NCI-H1694 (cell line): ENCODE measurements around the gene BCS1L.

ENCODE experiments used
- DNase-seq: peaks from one replicate; lab custom pipeline; 2025; lab: John Stamatoyannopoulos, UW

Gene BCS1L

DNA sequence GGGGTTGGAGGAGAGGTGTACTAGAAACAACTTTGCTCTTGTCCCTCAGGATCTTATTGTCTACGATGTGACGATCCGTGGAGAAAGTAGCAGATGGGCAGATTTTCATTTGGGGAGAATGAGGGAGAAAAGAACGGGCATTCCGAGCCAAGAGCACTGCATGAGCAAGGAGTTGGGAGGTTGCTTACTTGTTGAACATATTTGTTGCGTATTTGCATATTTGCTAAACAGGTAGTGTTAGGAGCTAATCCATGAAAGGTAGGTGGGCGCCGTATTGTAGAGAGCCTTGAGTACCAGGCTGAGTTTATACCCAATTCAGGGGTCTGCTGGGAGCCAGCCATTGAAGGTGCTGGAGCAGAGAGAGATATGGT lies 490 bp downstream of the BCS1L start:
- DNase-seq, result no peak

- DNase-seq, result no peak
Measured at GRCh38 chr2:218662377-218662776, 2.9 kb downstream of the BCS1L start.

GRCh38 chr2:218662827-218663226 lies 3.3 kb downstream of the BCS1L start:
- no peak for DNase-seq

- no peak for DNase-seq
Measured at GRCh38 chr2:218663901-218664300, 4.4 kb downstream of the BCS1L start.

DNA sequence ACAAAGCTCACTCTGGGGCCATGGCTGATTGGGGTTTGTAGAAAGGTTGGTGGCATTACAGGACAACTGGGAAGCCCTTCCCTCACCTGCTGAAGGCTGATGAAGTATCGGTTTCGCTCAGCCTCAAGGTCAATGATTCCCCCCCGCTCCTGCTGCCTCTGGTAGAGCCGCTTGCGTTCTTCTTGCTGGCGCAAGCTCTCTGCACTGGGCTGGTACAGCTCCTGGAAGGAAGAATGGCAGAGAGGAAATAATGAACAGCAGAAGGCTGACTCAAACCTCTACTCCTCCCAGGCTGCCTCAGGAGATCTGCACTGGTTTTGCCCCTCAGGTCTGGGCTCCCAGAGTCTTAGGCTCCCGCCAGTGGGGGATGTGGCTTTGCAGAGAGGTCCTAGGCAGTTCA lies 5.2 kb downstream of the BCS1L start:
- DNase-seq, result no peak

DNA sequence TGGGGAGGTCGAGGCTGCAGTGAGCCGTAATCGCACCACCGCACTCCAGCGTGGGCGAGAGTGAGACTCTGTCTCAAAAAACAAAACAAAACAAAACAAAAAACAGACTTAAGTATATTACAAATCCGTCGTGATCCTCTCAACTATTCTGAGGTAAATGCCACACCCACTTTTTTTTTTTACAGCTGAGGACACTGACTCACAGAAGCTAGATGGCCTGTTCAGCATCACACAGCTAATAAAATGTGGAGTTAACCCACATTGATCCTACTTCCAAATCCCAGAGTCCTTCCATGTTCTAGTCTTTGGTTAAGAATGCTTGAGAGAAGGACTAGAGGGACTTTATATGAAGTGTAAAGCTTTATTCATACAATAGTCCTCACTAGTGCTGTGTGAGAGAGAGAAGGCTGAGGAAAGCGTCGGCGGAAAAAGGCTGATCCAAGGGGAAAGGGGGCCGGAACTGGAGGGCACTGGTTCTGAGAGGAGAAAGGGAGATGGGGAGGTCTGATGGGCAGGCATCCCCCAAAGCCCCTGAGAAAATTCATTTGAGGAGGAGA lies 11.7 kb downstream of the BCS1L start:
- no peak for DNase-seq

- DNase-seq, result peak; percentile 88
Measured at GRCh38 chr2:218671654-218672566, 12.4 kb downstream of the BCS1L start, which contains the start of the genes RNF25 and STK36. Gene RNF25 (minus strand): TSS chr2:218672002. CDS start chr2:218671970, 32 bp downstream. Gene STK36 (plus strand): TSS chr2:218672086. CDS start chr2:218672830, 744 bp downstream.

GRCh38 chr2:218679119-218679518 lies 19.6 kb downstream of the BCS1L start:
- DNase-seq, result no peak

GRCh38 chr2:218680061-218680460 lies 20.6 kb downstream of the BCS1L start:
- DNase-seq, result no peak

DNA sequence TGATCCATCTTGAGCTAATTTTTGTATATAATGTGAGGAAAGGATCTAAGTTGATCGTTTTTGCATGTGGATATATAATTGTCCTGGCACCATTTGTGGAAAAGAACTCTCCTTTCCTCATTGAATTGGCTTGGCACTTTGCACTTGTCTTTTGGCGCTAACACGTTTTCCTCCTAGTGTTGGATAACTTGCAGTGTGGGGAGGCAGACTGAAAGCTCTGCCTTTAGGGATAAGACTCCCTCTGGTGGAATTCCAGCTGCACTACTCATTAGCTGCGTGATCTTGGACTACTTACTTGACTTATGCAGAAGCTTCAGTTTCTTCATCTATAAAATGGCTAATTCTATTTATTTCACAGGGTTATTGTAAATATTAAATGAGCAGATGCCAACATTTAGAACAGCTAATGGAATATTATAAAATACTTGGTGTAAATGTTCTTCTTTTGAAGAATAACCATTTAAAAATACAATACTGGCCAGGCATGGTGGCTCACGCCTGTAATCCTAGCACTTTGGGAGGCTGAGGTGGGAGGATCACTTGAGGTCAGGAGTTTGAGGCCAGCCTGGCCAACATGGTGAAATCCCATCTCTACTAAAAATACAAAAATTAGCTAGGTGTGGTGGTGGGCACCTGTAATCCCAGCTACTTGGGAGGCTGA lies 28.0 kb downstream of the BCS1L start:
- peak; percentile 86 for DNase-seq

GRCh38 chr2:218691234-218691633 lies 31.8 kb downstream of the BCS1L start:
- no peak for DNase-seq

DNA sequence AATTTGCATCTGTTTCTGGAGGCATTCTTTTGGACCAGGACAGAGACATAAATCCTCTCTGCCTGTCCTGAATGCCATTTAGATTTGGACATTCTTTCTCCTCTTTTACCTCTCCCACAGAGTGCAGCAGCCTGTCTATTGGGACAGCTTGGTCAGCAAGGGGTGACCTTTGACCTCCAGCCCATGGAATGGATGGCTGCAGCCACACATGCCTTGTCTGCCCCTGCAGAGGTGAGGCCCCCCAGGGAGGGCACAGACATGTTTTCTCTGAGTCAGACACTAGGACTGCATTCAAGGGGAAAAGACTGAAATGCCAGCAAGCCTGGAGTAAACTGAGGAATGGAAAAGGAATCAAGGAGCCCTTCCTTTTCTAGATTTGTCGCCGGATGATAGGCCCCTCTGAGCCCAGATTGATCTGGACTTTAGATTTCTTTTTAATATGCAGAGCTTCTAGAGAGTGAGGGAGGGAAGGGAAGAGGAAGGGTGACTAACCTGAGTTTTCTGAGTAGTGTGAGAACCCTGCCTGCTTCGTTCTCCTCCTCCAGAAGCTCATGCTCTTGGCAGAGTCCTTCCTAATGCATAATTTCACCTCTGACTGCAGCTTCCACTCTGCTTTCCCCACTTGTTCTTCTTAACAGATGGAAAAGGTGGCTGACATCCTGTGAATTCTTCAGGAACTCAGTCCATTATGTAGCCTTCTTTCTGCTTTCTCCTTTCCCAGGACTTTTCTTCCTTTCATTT lies 35.1 kb downstream of the BCS1L start:
- no peak for DNase-seq

DNA sequence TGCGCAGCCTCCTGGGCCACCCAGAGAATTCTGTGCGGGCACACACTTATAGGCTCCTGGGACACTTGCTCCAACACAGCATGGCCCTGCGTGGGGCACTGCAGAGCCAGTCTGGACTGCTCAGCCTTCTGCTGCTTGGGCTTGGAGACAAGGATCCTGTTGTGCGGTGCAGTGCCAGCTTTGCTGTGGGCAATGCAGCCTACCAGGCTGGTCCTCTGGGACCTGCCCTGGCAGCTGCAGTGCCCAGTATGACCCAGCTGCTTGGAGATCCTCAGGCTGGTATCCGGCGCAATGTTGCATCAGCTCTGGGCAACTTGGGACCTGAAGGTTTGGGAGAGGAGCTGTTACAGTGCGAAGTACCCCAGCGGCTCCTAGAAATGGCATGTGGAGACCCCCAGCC lies 39.4 kb downstream of the BCS1L start:
- DNase-seq, result no peak

DNA sequence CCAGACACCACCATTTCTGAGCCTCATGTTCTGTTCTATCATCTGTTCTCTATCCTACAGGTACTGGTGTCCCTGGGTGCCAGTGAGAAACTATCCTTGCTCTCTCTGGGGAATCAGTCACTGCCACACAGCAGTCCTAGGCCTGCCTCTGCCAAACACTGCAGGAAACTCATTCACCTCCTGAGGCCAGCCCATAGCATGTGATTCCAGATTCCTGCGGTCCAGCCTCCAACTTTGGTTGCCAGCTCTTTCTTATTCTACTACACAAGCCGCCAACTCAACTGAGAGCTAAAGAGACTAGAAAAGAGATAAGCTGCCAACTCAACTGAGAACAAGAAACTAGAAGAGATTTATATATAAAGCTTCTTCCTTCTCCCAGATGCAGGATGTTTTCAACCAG lies 42.3 kb downstream of the BCS1L start:
- DNase-seq, result no peak

DNA sequence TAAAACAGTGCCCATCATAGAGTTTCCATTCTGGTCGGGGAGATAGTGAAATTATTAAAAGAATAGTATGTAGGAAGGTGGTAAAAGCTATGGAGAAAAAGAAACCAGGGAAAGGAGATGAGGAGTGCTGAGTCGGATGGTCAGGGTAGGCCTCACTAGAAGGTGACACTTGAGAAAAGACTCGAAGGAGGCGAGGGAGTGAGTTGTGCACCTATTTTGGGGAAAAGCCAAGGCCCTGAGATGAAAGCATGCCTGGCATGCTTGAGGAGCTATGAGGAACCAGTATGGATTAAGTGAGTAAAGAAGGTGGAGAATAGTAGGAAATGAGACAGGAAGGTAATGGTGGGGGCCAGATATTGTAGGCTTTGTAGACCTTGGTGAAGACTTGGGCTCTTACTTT lies 43.9 kb downstream of the BCS1L start:
- no peak for DNase-seq

DNA sequence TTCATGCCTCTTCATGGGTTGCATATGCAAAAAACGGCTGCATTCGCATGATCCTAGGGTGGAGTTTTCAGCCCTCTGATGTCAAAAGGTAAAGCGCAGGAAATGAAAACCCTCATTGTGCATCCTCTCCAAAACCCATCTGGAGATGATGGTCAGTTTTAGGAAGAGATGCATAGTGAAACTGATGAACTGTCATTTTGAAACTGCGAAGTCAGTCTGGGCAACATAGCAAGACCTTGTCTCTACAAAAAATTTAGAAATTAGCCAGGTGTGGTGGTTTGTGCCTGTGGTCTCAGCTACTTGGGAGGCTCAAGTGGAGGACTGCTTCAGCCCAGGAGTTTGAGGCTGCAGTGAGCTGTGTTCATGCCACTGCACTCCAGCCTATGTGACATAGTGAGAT lies 48.6 kb downstream of the BCS1L start:
- no peak for DNase-seq

DNA sequence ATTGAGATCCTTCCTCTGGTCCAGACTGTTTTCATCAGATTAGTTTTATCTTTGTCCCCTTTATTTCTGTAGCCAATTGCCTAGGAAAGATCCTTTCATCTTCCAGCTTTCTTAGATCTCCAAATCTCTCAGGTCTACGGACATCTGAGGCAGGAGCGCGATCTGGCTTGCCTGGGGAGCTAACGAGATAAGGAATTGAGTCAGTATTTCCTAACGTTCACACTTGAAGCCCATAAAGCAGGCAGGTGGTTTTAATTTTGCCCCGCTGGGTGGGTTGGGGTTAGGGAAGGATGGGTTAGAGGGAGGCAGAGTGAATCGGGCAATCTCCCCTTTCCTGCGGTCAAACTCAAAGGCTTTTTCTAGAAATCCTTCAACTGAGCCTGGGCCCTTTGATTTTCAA lies 50.4 kb downstream of the BCS1L start:
- no peak for DNase-seq

- no peak for DNase-seq
Measured at GRCh38 chr2:218710334-218710686, 50.8 kb downstream of the BCS1L start.

GRCh38 chr2:218710687-218711549 lies 51.4 kb downstream of the BCS1L start, which contains the start of gene TTLL4:
Gene TTLL4 (plus strand): TSS chr2:218710835. CDS start chr2:218737677, 26,842 bp downstream.
- DNase-seq, result peak; percentile 95

- DNase-seq, result no peak
Measured at GRCh38 chr2:218711550-218711929, 52.1 kb downstream of the BCS1L start.
